ENCODE data around the gene CCL22.
"Not testable (repeated sequence)": the region's sequence is repeated elsewhere in the genome, so short reads cannot be mapped to it uniquely, and the experiment has no call there.

The CCL22 gene

DNA sequence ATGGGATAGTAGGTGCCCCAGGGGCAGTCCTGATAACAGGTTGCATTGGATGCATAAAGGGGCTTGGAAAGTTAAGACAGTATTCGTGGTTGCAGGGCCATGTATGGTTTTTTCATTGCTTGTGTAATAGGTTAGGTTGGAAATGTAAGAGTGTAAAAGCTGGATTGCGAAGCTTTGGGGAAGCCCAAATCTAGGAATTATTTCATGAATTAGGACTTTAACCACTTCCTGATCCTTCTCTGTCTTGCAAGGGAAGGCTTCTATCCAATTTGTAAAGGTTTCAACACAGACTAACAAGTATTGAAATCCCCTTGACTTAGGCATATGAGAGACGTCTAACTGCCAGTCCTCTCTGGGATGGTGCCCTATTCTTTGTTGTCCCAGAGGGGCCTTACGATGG lies 38.2 kb downstream of the CCL22 start:
- no peak for DNase-seq

DNA sequence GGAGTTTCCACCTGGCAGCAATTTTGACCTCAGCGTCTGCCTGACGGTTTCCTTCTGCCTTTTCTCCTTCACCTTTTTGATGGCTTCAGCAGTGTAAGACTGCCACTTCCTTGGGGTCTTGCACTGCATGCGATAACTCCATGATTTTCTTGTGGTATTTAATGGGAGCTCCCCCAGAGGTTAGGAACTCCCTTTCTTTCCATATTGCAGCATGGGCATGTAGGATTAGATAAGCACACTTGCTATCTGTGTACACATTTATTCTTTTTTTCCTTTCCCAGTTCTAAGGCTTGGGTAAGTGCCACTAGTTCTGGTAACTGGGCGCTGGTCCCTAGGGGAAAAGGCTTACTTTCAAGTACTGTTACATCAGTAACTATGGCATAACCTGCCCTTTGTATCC lies 38.9 kb downstream of the CCL22 start:
- DNase-seq = not testable (repeated sequence)

DNA sequence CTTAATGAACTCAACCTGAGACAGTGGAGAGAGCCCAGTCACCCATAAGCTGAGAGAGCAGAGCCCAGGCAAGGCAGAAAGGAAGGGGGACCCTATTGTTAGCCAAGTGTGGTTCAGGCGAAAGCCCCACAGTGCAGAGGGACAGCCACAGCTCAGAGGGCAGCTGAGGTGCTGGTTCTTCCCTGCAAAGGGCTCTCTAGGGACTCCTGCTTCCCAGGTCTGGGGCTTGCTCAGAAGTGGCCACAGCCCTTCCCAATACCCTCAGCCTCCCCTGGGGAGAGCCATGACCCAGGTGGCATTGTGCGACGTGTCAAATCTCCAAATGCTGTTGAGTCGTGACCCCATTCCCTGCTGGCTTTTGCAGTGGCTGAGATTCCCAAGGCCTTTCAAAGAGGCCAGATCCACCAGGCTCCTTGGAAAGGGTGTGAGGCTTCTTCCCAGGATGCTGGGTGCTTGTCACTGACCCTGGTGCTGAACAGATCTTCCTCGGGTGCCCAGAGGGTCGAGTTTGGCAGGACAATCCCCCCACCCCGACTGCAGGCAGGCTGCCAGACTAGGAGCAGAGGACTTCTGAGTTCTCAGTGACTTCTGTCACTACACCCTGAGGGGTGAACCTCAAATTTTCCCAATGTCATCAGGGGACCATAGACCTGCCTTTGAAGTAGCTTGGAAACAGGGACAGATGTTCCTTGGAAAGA lies 43.5 kb downstream of the CCL22 start:
- DNase-seq = no peak

DNA sequence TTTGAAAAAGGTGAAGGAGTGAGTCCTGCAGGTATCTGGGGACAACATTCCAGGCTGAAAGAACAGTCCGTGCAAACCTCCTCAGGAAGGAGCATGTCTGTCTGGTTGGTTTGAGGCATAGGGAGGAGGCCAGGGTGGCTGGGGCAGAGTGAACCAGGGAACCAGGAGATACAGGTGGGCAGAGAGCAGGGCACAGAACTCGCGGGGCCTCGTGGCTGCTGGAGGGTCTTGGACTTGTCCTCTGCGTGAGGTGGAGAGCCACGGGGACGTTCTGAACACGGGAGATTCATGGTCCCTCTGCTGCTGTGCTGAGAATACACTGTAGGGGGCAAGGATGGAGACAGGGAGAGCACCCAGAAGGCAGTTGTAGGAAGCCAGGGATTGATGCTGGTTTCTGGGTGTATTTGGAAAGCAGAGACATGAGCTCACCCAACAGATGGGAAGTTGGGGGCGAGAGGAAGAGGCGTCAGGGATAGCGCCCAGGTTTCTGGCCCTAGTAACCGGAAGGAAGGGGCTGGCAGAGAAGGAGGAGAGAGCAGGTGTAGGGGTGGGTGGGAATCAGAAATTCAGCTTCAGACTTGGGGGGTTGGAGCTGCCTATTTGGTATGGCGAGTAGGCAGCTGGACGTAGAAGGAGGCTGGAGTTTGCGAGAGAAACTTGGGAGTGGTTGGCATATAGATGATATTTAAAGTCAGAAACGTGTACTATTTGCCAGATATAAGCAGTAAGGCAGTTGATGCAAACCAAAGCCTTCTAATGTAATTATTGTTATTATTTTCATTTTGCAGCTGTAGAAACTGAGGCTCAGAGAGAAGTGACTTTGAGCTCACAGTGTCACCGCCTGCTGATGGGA lies 45.6 kb downstream of the CCL22 start, which contains the start of gene CCL17:
Gene CCL17, plus strand, starts transcription at position 803 of the 853 bp plus-strand sequence. CDS start 9,166 bp downstream, outside the sequence.
- no peak for DNase-seq

DNA sequence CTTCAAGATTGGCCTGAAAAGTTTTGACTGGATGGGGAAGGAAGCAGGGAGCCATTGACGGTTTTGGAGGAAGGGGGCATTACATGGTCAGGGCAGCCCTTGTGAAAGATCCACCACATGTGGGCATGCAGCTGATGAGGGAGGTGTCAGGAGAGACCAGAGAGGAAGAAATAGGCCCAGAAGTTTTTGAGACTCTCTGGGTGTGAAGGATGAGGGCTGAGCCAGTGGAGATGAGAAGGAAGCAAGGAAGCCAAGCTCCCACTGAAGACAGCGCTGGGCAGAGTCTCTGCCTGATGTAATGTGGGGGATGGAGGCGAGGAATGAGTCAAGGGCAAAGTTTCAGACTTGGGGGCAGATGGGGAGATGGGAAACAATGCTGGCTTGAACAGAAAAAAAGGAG lies 46.5 kb downstream of the CCL22 start:
- DNase-seq = no peak

DNA sequence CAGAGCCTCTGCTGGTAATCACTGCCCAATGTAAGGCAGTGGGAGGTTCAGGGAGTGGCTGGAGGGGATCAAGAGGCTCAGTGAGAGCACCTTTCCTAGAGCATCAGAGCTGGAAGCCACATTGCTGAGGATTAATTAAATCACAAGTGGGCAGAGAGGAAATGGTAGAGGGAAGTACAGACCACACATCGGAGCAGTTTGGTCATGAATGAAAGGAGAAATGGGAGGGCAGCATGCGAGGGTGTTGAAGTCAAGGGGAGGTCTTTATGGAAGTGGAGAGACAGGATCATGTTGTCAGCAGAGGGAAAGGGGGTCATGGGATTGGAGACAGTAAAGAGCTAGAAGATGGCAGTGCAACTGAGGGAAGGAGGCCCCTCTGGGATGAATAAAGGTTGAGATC lies 48.3 kb downstream of the CCL22 start:
- no peak for DNase-seq

DNA sequence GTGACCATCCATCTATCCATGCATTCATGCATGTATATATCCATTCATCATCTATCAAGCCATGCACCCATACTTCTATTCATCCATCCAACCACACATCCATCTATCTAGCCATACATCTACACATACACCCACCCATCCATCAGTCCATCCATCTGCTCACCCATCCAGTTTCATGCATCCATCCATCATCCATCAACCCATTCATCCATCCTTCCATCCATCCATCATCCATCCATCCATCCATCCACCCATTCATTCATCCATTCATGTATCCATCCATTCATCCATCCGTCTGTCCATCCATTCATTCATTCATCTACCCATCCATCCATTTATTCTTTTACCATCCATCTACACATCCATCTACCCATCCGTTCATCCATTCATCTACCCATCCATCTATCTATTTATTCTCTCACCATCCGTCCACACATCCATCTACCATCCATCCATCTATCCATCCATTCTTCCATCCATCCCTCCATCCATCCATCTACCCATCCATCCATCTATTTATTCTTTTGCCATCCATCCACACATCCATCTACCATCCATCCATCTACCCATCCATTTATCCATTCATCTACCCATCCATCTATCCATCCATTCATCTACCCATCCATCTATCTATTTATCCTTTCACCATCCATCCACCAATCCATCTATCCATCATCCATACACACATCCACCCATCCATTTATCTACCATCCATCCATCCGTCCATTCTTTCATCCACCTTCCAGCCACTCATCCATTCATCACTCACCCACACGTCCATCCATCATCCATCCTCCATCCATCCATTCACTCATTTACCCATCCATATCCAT lies 49.2 kb downstream of the CCL22 start:
- no peak for DNase-seq

DNA sequence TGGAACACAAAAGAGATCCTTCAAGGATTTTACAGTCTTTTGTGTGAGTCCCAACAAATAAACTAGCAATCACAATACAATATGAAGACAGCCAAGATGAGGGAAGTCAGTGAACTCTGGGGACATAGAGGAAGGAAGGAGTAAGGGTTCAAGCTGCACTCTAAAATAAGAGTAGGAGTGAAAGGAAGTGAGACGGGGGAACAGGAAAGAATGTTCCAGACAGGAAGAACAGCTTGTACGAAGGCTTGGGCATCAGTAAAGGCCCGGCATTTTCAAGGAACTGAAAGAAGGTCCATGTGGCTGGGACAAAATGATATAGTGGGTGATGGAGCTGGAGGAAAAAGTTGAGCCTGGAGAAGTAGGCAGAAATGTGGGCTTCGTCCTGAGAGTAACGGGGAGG lies 50.5 kb downstream of the CCL22 start:
- DNase-seq = no peak

DNA sequence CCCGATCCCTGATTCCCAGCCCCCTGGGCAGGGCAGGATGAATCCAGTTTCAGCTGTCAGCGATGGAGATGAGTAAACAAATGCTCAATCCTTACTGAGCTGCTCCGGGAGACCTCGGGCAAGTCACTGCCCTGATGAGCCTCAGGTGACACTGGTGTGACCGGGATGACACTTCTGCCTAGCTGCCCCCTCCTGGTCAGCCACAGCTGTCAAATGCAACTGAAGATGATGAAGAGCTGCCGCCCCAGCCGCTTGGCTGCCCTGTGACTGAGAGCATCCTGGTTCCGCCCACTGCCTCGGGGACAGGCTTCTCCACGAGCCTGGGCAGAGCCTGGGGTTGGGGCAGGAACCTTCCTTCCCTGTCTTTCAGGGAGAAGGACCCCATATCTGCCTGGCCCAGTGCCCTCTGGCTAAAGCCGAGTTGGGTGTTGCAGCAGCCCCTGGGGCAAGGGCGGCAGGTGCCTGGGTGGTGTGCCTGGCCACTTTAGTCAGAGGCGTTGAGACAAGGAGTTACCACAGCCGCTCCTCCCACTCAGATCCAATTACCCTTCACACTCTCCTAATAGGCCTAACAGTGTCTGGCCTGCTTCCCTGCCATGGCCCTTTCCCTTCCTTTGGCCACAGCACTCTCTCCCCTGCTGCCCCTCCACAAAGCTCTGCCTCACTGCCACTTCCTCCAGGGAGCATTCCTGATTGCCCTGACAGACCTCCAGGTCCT lies 51.4 kb downstream of the CCL22 start:
- DNase-seq = no peak

DNA sequence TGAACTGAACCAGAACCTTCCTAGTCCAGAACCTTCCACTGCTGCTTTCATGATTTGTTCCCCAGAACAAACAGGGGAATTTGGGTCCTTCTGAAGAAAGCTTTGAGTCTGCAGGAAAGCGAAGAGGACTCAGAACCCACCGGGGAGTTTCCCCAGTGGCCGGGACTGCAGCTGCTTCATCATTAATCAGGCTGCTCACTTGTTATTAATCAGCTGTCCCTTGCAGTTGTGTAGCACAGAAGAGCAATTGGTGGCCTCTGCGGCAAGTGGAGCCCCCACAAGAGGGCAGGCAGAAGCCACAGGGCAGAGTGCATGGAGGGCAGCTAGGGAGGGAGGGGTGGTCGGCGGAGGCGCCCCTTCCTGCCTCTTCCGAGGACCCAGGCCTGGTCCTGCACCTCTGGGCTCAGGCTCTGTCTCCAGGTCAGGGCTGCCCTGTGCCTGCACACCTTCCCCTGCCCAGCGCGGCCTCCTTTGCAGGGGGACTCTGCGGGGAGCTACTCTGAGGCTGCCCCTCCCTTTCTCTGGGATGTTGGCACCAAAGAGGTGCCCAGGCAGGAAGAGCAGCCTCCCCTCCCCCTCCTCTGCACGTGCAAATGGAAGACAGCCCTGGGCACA lies 52.9 kb downstream of the CCL22 start:
- DNase-seq = no peak

DNA sequence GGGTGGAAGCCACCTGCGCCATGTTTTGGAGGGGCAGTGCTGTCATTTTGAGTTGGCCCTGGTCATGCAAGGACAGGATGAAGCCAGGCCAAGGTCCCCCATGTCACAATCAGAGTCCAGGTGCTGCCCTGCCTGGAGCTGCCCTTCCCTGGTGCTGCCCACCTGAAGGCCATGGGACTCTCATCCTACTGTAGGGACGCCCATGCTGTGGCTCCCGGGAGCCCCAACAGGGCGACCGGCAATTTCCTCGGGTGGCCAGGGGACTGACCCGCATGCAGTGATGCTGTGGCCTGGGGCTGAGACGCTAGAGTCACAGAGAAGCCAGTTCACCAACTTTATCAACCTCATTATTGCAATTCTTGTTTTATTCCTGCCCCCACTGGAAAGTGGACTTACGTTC lies 54.0 kb downstream of the CCL22 start:
- no peak for DNase-seq

DNA sequence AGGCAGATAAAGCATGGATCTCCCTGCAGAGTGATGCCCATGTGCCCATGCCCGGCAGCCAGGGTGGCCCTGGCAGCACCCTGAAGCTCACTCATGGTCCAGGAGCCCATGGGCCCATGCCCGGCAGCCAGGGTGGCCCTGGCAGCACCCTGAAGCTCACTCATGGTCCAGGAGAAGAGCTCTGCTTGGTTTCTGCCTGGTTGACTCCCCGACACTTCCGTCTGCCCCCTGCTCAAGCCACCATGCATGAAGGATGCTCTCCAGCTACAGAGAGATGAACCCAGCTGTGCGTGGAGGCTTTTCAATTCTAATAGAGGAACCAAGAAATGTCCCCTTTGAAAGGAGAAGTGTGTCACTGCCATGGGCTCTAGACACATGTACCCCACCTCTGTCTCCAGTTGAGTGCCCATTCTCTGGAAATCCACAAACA lies 54.7 kb downstream of the CCL22 start:
- no peak for DNase-seq

DNA sequence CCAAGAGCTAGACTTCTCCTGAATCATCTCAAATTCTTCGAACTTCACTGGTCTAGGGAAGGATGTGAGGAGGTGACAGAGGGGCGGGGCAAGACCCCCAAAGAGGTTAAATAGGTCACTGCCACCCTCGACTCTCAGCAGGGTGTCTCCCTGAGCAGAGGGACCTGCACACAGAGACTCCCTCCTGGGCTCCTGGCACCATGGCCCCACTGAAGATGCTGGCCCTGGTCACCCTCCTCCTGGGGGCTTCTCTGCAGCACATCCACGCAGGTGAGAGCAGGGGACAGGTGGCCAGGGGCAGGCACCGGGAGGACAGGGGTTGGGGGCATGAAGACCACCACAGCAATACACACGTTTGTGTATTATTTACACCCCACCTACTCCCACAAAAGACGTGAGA lies 55.1 kb downstream of the CCL22 start:
- DNase-seq = no peak

All from CD4-positive, alpha-beta T cell treated with Interleukin-6 for 4 hours (primary cell).